Measurements from ENCODE around the gene KCNMB2.

KCNMB2 gene

GRCh38 chr3:178663201-178663934 lies 127.1 kb downstream of the KCNMB2 start:
- no peak for DNase-seq

- DNase-seq: no peak
Observed at GRCh38 chr3:178665747-178666146, 129.5 kb downstream of the KCNMB2 start.

- DNase-seq: peak; percentile 36
Observed at GRCh38 chr3:178669022-178669601, 132.9 kb downstream of the KCNMB2 start.

- DNase-seq: no peak
Observed at GRCh38 chr3:178669758-178670157, 133.5 kb downstream of the KCNMB2 start.

- peak; percentile 46 for DNase-seq
Observed at GRCh38 chr3:178671377-178671776, 135.1 kb downstream of the KCNMB2 start.

- no peak for DNase-seq
Observed at GRCh38 chr3:178671791-178672190, 135.6 kb downstream of the KCNMB2 start.

GRCh38 chr3:178672275-178672674 lies 136.0 kb downstream of the KCNMB2 start:
- DNase-seq: no peak

GRCh38 chr3:178673529-178673928 lies 137.3 kb downstream of the KCNMB2 start:
- no peak for DNase-seq

- no peak for DNase-seq
Observed at GRCh38 chr3:178676077-178676476, 139.8 kb downstream of the KCNMB2 start.

GRCh38 chr3:178676942-178677790 lies 140.9 kb downstream of the KCNMB2 start:
- DNase-seq: no peak

- DNase-seq: no peak
Observed at GRCh38 chr3:178677961-178678360, 141.7 kb downstream of the KCNMB2 start.

GRCh38 chr3:178680037-178680436 lies 143.8 kb downstream of the KCNMB2 start:
- DNase-seq: no peak

GRCh38 chr3:178680489-178680888 lies 144.3 kb downstream of the KCNMB2 start:
- no peak for DNase-seq

GRCh38 chr3:178684881-178685590 lies 148.8 kb downstream of the KCNMB2 start:
- no peak for DNase-seq

- no peak for DNase-seq
Observed at GRCh38 chr3:178685591-178685906, 149.3 kb downstream of the KCNMB2 start.

- no peak for DNase-seq
Observed at GRCh38 chr3:178686826-178687225, 150.6 kb downstream of the KCNMB2 start.

- DNase-seq: no peak
Observed at GRCh38 chr3:178690571-178690970, 154.3 kb downstream of the KCNMB2 start.

- DNase-seq: no peak
Observed at GRCh38 chr3:178699364-178699763, 163.1 kb downstream of the KCNMB2 start.

GRCh38 chr3:178699810-178700209 lies 163.6 kb downstream of the KCNMB2 start:
- peak; percentile 25 for DNase-seq

- peak; percentile 26 for DNase-seq
Observed at GRCh38 chr3:178703268-178703975, 167.2 kb downstream of the KCNMB2 start.

GRCh38 chr3:178705925-178706324 lies 169.7 kb downstream of the KCNMB2 start:
- DNase-seq: peak; percentile 97

GRCh38 chr3:178706411-178706810 lies 170.2 kb downstream of the KCNMB2 start:
- DNase-seq: peak; percentile 70

Data from NCI-H2171 treated with DMSO at 0.1 percent for 48 hours (cell line).